AG09309 (cell line): ENCODE measurements around the gene TNFRSF18.

ENCODE experiments used
- DNase-seq: peaks from one replicate; pipeline ENCODE4 v3.0.0-alpha.2; 2010; ENCODE audit warnings: low read depth
- H3K4me3 ChIP-seq: 2 replicates; pipeline ENCODE4 v1.5.1; 2011; ENCODE audit warnings: mild to moderate bottlenecking, low read depth, low read length, moderate library complexity; ENCODE audit not compliant: control insufficient read depth
- CTCF ChIP-seq: IDR thresholded peaks from 2 replicates; pipeline ENCODE4 v1.5.1; 2011; ENCODE audit warnings: mild to moderate bottlenecking, low read depth, low read length, inconsistent platforms; ENCODE audit not compliant: insufficient read depth, control insufficient read depth; ENCODE audit errors: missing control alignments

The TNFRSF18 gene

GRCh38 chr1:1206376-1206965, at the start of gene TNFRSF18:
Gene TNFRSF18 (minus strand): TSS chr1:1206592. CDS start chr1:1206571, 21 bp downstream.
- no peak within 1 kb of the TSS for H3K4me3 ChIP-seq

GRCh38 chr1:1255611-1256010, 49.2 kb upstream of the TNFRSF18 start:
- H3K4me3 ChIP-seq, result no peak overlapping the region
- TF ChIP-seq CTCF, result no peak
- DNase-seq, result no peak

More at GRCh38 chr1:1206376-1206965, at the start of gene TNFRSF18:
- no peak for DNase-seq
- no peak for TF ChIP-seq CTCF

GRCh38 chr1:1255078-1255477, 48.7 kb upstream of the TNFRSF18 start:
- TF ChIP-seq CTCF, result no peak
- no peak for DNase-seq
- no peak overlapping the region for H3K4me3 ChIP-seq

GRCh38 chr1:1254667-1254998, 48.2 kb upstream of the TNFRSF18 start:
- TF ChIP-seq CTCF, result no peak
- no peak for DNase-seq
- no peak overlapping the region for H3K4me3 ChIP-seq

DNA sequence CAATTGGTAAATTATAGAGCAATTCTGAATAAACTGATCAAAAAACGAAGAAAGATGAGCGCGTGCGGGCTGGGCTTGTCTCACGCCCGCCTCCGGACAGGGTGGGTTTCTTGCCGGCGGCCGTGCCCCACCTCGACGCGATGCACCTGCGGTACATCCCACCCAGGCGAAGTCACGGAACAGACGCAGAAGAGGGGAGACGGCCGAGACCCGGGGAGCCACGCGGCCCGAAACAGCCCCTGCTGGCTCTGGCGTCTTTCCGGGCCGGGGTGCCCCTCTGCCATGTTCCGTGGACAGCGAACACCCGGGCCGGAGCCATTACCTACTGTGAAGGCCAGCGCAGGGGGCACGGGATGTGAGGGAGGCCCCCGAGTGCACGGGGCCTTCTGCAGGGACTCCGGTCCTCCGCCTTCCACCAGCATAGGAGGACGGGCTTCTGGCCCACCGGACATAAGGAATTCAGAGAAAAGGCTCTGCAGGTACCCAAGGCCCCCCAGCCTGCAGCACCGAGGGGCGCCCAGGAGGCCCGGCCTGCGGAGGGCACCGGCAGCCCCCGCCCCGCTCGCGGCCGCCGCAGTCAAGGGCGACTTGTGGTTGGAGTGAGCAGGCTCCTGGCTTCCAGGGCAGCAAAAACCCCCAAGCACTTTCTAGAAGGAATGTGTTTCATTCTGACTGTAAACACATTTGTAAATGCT, 47.7 kb upstream of the TNFRSF18 start:
- no peak overlapping the region for H3K4me3 ChIP-seq
- no peak for DNase-seq
- no peak for TF ChIP-seq CTCF

GRCh38 chr1:1253314-1253713, 46.9 kb upstream of the TNFRSF18 start:
- no peak for TF ChIP-seq CTCF
- DNase-seq, result no peak
- H3K4me3 ChIP-seq, result no peak overlapping the region
